Adipocyte (in vitro differentiated cells): ENCODE measurements around the gene TNS1.

Experiments used
- DNase-seq: peaks from one replicate; pipeline ENCODE4 v3.0.0-alpha.2; 2015; ENCODE audit warnings: low read depth
- H3K27me3 ChIP-seq: replicated peaks from 2 replicates; pipeline ENCODE4 v1.7.0; 2013; ENCODE audit warnings: mild to moderate bottlenecking, low read length, moderate library complexity; ENCODE audit not compliant: control insufficient read depth, insufficient read depth
- H3K36me3 ChIP-seq: 2 replicates; pipeline ENCODE4 v1.7.0; 2013; ENCODE audit warnings: low read length, mild to moderate bottlenecking, moderate library complexity; ENCODE audit not compliant: control insufficient read depth, insufficient read depth, severe bottlenecking
- H3K4me1 ChIP-seq: 2 replicates; pipeline ENCODE4 v1.7.0; 2013; ENCODE audit warnings: mild to moderate bottlenecking, low read length, moderate library complexity; ENCODE audit not compliant: control insufficient read depth, insufficient read depth
- H3K4me3 ChIP-seq: 2 replicates; pipeline ENCODE4 v1.7.0; 2013; ENCODE audit warnings: mild to moderate bottlenecking, low read length, moderate library complexity
- H3K9ac ChIP-seq: 2 replicates; pipeline ENCODE4 v1.7.0; 2013; ENCODE audit warnings: mild to moderate bottlenecking, low read length, moderate library complexity
- H3K9me3 ChIP-seq: 2 replicates; pipeline ENCODE4 v1.7.0; 2013; ENCODE audit warnings: mild to moderate bottlenecking, low read length, moderate library complexity; ENCODE audit not compliant: control insufficient read depth

The TNS1 gene

DNA sequence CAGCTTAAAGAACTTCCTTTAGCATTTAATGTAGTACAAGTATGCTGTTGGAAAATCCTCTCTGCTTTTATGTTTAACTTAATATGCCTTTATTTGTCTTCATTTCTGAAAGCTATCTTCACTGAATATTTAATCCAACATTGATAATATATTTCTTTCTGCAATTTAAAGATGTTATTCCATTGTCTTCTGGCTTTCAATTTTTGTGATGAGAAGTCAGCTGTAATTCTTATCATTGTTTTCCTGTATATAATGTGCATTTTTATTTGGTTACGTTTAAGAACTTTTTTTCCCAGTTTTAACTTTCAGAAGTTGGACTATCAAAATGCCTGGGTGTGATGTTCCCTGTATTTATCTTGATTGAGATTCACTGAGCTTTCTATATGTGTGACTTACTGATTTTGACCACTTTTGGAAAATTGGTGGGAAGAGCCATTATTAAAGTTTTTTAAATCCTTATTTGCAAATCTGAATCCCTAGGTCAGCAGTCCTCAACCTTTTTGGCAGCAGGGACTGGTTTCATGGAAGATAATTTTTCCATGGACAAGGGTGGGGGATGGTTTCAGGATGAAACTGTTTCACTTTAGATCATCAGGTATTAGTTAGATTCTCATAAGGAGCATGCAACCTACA, 241.0 kb downstream of the TNS1 start:
- Histone ChIP-seq H3K4me1 (peaks cover 5% of the 10 kb centered on the region), H3K36me3 (peaks cover 46% of the 10 kb centered on the region), H3K4me3 (peak overlapping the region; percentile 29), H3K27me3 (no peaks in the 10 kb centered on the region), H3K9me3 (peaks cover 26% of the 10 kb centered on the region), H3K9ac (no peak overlapping the region)
- DNase-seq: no peak

- Histone ChIP-seq H3K9me3 (peaks cover 21% of the 10 kb centered on the region), H3K4me1 (peaks cover 10% of the 10 kb centered on the region), H3K4me3 (no peak overlapping the region), H3K27me3 (no peaks in the 10 kb centered on the region), H3K36me3 (peaks cover 42% of the 10 kb centered on the region), H3K9ac (no peak overlapping the region)
- no peak for DNase-seq
Measured at GRCh38 chr2:217759991-217760390, 242.8 kb downstream of the TNS1 start.

DNA sequence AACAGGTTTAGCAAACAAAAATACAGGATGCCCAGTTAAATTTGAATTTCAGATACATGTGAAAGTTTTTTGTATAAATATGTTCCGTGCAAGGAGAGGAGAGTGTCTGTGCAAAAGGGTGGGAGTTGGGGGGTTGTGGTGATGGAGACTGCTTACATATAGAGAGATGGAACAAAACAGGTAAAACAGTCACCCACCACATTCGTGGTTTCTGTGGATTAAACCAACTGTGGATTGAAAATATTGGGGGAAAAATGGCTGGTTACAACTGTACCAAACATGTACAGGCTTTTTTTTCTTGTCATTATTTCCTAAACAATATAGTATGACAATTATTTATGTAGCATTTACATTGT, 245.7 kb downstream of the TNS1 start:
- H3K9me3 ChIP-seq: peaks cover 13% of the 10 kb centered on the region
- H3K4me1 ChIP-seq: peaks cover 21% of the 10 kb centered on the region
- H3K4me3 ChIP-seq: no peak overlapping the region
- no peaks in the 10 kb centered on the region for H3K27me3 ChIP-seq
- DNase-seq: no peak
- H3K9ac ChIP-seq: peak overlapping the region; percentile 42
- peaks cover 30% of the 10 kb centered on the region for H3K36me3 ChIP-seq

GRCh38 chr2:217756375-217757107, 246.3 kb downstream of the TNS1 start:
- Histone ChIP-seq H3K27me3 (no peaks in the 10 kb centered on the region), H3K4me3 (no peak overlapping the region), H3K9me3 (peaks cover 8% of the 10 kb centered on the region), H3K36me3 (peaks cover 25% of the 10 kb centered on the region), H3K4me1 (peaks cover 26% of the 10 kb centered on the region), H3K9ac (peak overlapping the region; percentile 42)
- peak; percentile 84 for DNase-seq

- H3K36me3 ChIP-seq: peaks cover 19% of the 10 kb centered on the region
- peaks cover 30% of the 10 kb centered on the region for H3K4me1 ChIP-seq
- no peaks in the 10 kb centered on the region for H3K27me3 ChIP-seq
- H3K4me3 ChIP-seq: no peak overlapping the region
- H3K9me3 ChIP-seq: no peaks in the 10 kb centered on the region
- H3K9ac ChIP-seq: no peak overlapping the region
- no peak for DNase-seq
Measured at GRCh38 chr2:217755027-217755745, 247.6 kb downstream of the TNS1 start.

GRCh38 chr2:217753460-217754200, 249.2 kb downstream of the TNS1 start:
- H3K36me3 ChIP-seq: peaks cover 16% of the 10 kb centered on the region
- no peaks in the 10 kb centered on the region for H3K9me3 ChIP-seq
- peaks cover 30% of the 10 kb centered on the region for H3K4me1 ChIP-seq
- H3K27me3 ChIP-seq: no peaks in the 10 kb centered on the region
- peak; percentile 68 for DNase-seq
- H3K4me3 ChIP-seq: no peak overlapping the region
- no peak overlapping the region for H3K9ac ChIP-seq

GRCh38 chr2:217752714-217753459, 249.9 kb downstream of the TNS1 start:
- Histone ChIP-seq H3K9ac (no peak overlapping the region), H3K27me3 (no peaks in the 10 kb centered on the region), H3K4me1 (peaks cover 30% of the 10 kb centered on the region), H3K9me3 (no peaks in the 10 kb centered on the region), H3K4me3 (no peak overlapping the region), H3K36me3 (peaks cover 13% of the 10 kb centered on the region)
- DNase-seq: no peak

DNA sequence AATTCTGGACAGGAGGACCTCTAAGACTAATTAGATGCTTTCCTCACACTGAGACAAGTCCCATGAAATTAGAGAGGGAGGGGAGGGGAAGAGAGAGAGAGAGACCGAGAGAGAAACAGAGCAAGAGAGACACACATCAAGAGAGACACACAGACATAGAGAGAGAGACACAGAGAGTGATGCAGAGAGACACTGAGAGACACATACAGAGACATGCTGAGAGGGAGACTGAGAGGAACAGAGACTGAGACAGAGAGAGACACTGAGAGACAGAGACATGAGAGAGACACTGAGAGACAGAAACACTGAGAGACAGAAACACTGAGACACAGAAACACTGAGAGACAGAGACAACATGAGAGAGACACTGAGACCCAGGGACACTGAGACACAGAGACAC, 250.8 kb downstream of the TNS1 start:
- Histone ChIP-seq H3K27me3 (no peaks in the 10 kb centered on the region), H3K36me3 (peaks cover 4% of the 10 kb centered on the region), H3K9ac (peak overlapping the region; percentile 24), H3K4me1 (peaks cover 27% of the 10 kb centered on the region), H3K4me3 (no peak overlapping the region), H3K9me3 (no peaks in the 10 kb centered on the region)
- no peak for DNase-seq

- Histone ChIP-seq H3K4me3 (no peak overlapping the region), H3K9ac (no peak overlapping the region), H3K4me1 (peaks cover 20% of the 10 kb centered on the region), H3K36me3 (peaks cover 4% of the 10 kb centered on the region), H3K27me3 (no peaks in the 10 kb centered on the region), H3K9me3 (no peaks in the 10 kb centered on the region)
- no peak for DNase-seq
Measured at GRCh38 chr2:217751192-217751591, 251.6 kb downstream of the TNS1 start.
